DND-41 (cell line): ENCODE measurements around the gene SLC35D3.

Experiments used
- ATAC-seq: fragments of 200-7000 bp; cut with Tn5 transposase; 3 replicates; pipeline ENCODE4 v1.9.1; 2021; ENCODE audit warnings: low read depth; ENCODE audit not compliant: insufficient read depth
- DNase-seq: peaks from one replicate; pipeline ENCODE4 v3.0.0-alpha.2; 2020
- H2AFZ ChIP-seq: 2 replicates; pipeline ENCODE4 v1.6.0; 2012; ENCODE audit warnings: low read depth, low read length
- H3K27ac ChIP-seq: 2 replicates; pipeline ENCODE4 v1.5.1; 2012; ENCODE audit warnings: low read length, inconsistent platforms
- H3K27me3 ChIP-seq: fragments of 200-600 bp; sonication (generic); 2 replicates; pipeline ENCODE4 v1.6.0; 2012; ENCODE audit warnings: low read length, mild to moderate bottlenecking, inconsistent platforms; ENCODE audit not compliant: insufficient read depth, poor library complexity
- H3K36me3 ChIP-seq: 2 replicates; pipeline ENCODE4 v1.5.1; 2012; ENCODE audit warnings: low read length, inconsistent platforms; ENCODE audit not compliant: insufficient read depth
- H3K4me1 ChIP-seq: 2 replicates; pipeline ENCODE4 v1.5.1; 2012; ENCODE audit warnings: mild to moderate bottlenecking, low read length; ENCODE audit not compliant: insufficient read depth
- H3K4me2 ChIP-seq: 2 replicates; pipeline ENCODE4 v1.6.0; 2012; ENCODE audit warnings: mild to moderate bottlenecking, moderate library complexity, low read length, inconsistent platforms; ENCODE audit not compliant: insufficient read depth
- H3K4me3 ChIP-seq, 2 experiments: fragments of 200-600 bp in 1 of 2; shearing (Covaris generic) in 1 of 2; 2 replicates each; pipeline ENCODE4 v1.5.1; 2012 to 2016; ENCODE audit warnings: inconsistent platforms in 2 of 2, low read length in 2 of 2, mild to moderate bottlenecking in 2 of 2, low read depth in 1 of 2, moderate library complexity in 1 of 2
- H3K79me2 ChIP-seq: 2 replicates; pipeline ENCODE4 v1.6.0; 2012; ENCODE audit warnings: low read length, inconsistent platforms; ENCODE audit not compliant: insufficient read depth
- H3K9ac ChIP-seq: 2 replicates; pipeline ENCODE4 v1.6.0; 2012; ENCODE audit warnings: low read depth, mild to moderate bottlenecking, inconsistent platforms, low read length, moderate library complexity
- H3K9me3 ChIP-seq: 2 replicates; pipeline ENCODE4 v1.5.1; 2012; ENCODE audit warnings: low read length, moderate library complexity, mild to moderate bottlenecking, inconsistent platforms; ENCODE audit not compliant: insufficient read depth, severe bottlenecking
- H4K20me1 ChIP-seq: 2 replicates; pipeline ENCODE4 v1.6.0; 2012; ENCODE audit warnings: low read length; ENCODE audit not compliant: insufficient read depth
- EZH2 ChIP-seq: IDR thresholded peaks from 3 replicates; pipeline ENCODE4 v1.6.1; 2012; ENCODE audit warnings: borderline replicate concordance, low read depth, mild to moderate bottlenecking, moderate library complexity, low read length, inconsistent platforms; ENCODE audit not compliant: severe bottlenecking
- TF ChIP-seq, protein P1 (sequence below): IDR thresholded peaks from 2 replicates; pipeline ENCODE4 v1.5.1; 2012; ENCODE audit warnings: borderline replicate concordance, low read length, moderate library complexity, mild to moderate bottlenecking; ENCODE audit not compliant: poor library complexity, severe bottlenecking; ENCODE audit errors: extremely low read depth

Gene SLC35D3

DNA sequence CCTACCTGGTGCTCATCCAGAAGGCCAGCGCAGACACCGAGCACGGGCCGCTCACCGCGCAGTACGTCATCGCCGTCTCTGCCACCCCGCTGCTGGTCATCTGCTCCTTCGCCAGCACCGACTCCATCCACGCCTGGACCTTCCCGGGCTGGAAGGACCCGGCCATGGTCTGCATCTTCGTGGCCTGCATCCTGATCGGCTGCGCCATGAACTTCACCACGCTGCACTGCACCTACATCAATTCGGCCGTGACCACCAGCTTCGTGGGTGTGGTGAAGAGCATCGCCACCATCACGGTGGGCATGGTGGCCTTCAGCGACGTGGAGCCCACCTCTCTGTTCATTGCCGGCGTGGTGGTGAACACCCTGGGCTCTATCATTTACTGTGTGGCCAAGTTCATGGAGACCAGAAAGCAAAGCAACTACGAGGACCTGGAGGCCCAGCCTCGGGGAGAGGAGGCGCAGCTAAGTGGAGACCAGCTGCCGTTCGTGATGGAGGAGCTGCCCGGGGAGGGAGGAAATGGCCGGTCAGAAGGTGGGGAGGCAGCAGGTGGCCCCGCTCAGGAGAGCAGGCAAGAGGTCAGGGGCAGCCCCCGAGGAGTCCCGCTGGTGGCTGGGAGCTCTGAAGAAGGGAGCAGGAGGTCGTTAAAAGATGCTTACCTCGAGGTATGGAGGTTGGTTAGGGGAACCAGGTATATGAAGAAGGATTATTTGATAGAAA is 2.0 kb downstream of the SLC35D3 start:
- Histone ChIP-seq H2AFZ (no peak overlapping the region), H3K27ac (no peak overlapping the region), H3K4me1 (peaks cover 17% of the 10 kb centered on the region), H3K9ac (no peak overlapping the region), H3K27me3 (no peaks in the 10 kb centered on the region), H4K20me1 (no peaks in the 10 kb centered on the region), H3K36me3 (no peaks in the 10 kb centered on the region), H3K4me3 (no peak overlapping the region), H3K9me3 (no peaks in the 10 kb centered on the region), H3K79me2 (no peaks in the 10 kb centered on the region), H3K4me2 (no peak overlapping the region)
- DNase-seq (no peak), ATAC-seq (no peak)
- TF ChIP-seq, protein P1, sequence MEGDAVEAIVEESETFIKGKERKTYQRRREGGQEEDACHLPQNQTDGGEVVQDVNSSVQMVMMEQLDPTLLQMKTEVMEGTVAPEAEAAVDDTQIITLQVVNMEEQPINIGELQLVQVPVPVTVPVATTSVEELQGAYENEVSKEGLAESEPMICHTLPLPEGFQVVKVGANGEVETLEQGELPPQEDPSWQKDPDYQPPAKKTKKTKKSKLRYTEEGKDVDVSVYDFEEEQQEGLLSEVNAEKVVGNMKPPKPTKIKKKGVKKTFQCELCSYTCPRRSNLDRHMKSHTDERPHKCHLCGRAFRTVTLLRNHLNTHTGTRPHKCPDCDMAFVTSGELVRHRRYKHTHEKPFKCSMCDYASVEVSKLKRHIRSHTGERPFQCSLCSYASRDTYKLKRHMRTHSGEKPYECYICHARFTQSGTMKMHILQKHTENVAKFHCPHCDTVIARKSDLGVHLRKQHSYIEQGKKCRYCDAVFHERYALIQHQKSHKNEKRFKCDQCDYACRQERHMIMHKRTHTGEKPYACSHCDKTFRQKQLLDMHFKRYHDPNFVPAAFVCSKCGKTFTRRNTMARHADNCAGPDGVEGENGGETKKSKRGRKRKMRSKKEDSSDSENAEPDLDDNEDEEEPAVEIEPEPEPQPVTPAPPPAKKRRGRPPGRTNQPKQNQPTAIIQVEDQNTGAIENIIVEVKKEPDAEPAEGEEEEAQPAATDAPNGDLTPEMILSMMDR, result no peak
- TF ChIP-seq EZH2, result no peak

DNA sequence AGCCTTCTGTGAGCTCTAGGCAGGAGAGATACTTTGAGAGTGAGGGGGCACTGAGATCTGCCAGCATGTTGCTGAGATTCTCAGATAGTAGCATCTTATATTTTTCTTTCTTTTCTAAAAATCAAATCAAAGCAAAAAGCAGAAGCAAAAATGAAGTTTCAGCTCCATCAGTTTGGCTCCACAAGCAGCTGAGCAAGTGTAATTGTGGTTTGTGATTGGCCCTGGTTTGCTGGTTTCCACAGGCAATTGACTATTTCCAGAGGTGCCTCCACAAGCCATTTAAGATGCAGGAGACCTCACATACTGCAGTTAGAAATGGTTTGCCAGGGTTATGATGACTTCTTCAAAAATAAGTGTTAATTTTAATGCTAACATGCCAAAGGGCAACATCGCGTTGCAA is 4.3 kb downstream of the SLC35D3 start:
- H3K4me1 ChIP-seq, result no peaks in the 10 kb centered on the region
- DNase-seq (no peak), ATAC-seq (no peak)
- no peak overlapping the region for H3K4me2 ChIP-seq
- H3K27ac ChIP-seq, result no peak overlapping the region
- no peaks in the 10 kb centered on the region for H4K20me1 ChIP-seq
- no peaks in the 10 kb centered on the region for H3K79me2 ChIP-seq
- H3K36me3 ChIP-seq, result no peaks in the 10 kb centered on the region
- H2AFZ ChIP-seq, result no peak overlapping the region
- H3K9ac ChIP-seq, result no peak overlapping the region
- H3K4me3 ChIP-seq, result no peak overlapping the region
- no peak for TF ChIP-seq EZH2
- TF ChIP-seq, protein P1, result no peak
- no peaks in the 10 kb centered on the region for H3K27me3 ChIP-seq
- H3K9me3 ChIP-seq, result no peaks in the 10 kb centered on the region

DNA sequence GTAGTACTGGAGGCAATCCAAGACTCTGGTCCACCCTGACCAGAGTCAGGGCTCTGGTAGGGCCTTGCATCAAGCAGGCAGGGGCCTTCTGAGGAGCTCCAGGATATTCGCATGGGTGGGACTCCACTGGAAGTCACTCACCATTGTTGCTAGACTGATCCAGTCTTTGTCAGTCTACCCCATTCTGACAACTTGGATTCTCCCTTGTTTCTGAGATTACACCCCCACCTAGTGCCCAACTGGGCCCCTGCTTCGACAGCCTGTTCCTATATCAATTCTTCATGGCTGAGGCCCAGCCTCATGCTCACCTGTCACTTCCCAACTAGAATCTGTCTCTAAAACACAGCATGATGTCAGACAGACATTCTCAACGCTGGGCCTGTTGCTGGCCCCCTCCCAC is 5.2 kb downstream of the SLC35D3 start:
- Histone ChIP-seq H3K4me2 (no peak overlapping the region), H3K36me3 (no peaks in the 10 kb centered on the region), H4K20me1 (no peaks in the 10 kb centered on the region), H3K27me3 (no peaks in the 10 kb centered on the region), H3K4me3 (no peak overlapping the region), H3K27ac (no peak overlapping the region), H3K79me2 (no peaks in the 10 kb centered on the region), H2AFZ (no peak overlapping the region), H3K9me3 (no peaks in the 10 kb centered on the region), H3K4me1 (no peaks in the 10 kb centered on the region), H3K9ac (no peak overlapping the region)
- no peak for DNase-seq
- TF ChIP-seq EZH2, result no peak
- TF ChIP-seq, protein P1, result peak; percentile 51
- peak; percentile 54; the same call in 2 of the 3 replicates for ATAC-seq

DNA sequence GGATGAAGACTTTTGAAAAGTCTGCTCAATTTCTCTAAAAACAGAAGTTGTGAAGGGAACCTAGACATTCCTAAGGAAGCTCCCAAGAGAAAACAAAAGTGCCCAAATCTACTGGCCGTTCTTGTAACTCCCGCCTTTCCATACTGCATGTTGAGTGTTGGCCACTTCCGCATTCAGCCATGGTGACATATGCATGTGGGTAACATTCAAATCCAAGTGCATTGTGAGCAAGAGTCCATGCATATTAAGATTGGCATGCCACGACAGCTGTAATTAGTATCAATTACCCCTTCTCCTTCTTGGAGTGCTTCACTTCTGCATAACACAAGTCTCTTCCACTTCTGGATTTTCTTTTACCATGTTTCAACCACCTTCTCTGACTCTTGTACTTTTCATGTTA is 8.4 kb downstream of the SLC35D3 start:
- no peaks in the 10 kb centered on the region for H4K20me1 ChIP-seq
- H3K79me2 ChIP-seq, result no peaks in the 10 kb centered on the region
- no peak for TF ChIP-seq EZH2
- TF ChIP-seq, protein P1, result no peak
- no peak for ATAC-seq
- H2AFZ ChIP-seq, result no peak overlapping the region
- H3K27ac ChIP-seq, result no peak overlapping the region
- H3K9me3 ChIP-seq, result no peaks in the 10 kb centered on the region
- H3K4me2 ChIP-seq, result no peak overlapping the region
- no peaks in the 10 kb centered on the region for H3K4me1 ChIP-seq
- no peak overlapping the region for H3K9ac ChIP-seq
- no peak overlapping the region for H3K4me3 ChIP-seq
- DNase-seq, result no peak
- no peaks in the 10 kb centered on the region for H3K36me3 ChIP-seq
- peaks cover 6% of the 10 kb centered on the region for H3K27me3 ChIP-seq
